Peyer's patch (tissue), 4 donors: ENCODE data around the gene CDCP2. TPM values are rescaled to one million over a fixed set of nuclear protein-coding genes. Genes with fewer than 3 reads are reported as not detected.

Experiments
- DNase-seq, 3 donors: peaks; one replicate each; pipeline ENCODE4 v3.0.0-alpha.2; 2017 to 2019
- H3K27ac ChIP-seq, 4 donors: fragments of 200-600 bp; sonication (generic); one replicate each; pipeline ENCODE4 v1.5.1; 2016 to 2019
- H3K27me3 ChIP-seq, 2 donors: fragments of 200-600 bp; sonication (generic); one replicate each; pipeline ENCODE4 v1.5.1; 2019
- H3K36me3 ChIP-seq, 3 donors: fragments of 200-600 bp; sonication (generic); one replicate each; pipeline ENCODE4 v1.5.1; 2016 to 2019
- H3K4me1 ChIP-seq, 4 donors: fragments of 200-600 bp; sonication (generic); one replicate each; pipeline ENCODE4 v1.5.1; 2016 to 2019
- H3K4me3 ChIP-seq, 4 donors: fragments of 200-600 bp; sonication (generic); 1 replicate in 3 of 4; 2 replicates in 1 of 4; pipeline ENCODE4 v1.5.1; 2016 to 2019; ENCODE audit warnings: mild to moderate bottlenecking in 1 of 4
- H3K9me3 ChIP-seq, 4 donors: fragments of 200-600 bp; sonication (generic); one replicate each; pipeline ENCODE4 v1.5.1; 2016 to 2019; ENCODE audit warnings: mild to moderate bottlenecking in 1 of 4
- CTCF ChIP-seq, 6 experiments: fragments of 450-650 bp in 4 of 6; fragments of 200-600 bp in 2 of 6; sonication (generic) in 1 of 6; IDR thresholded peaks; one replicate each; pipeline ENCODE4 v1.5.1; 2017 to 2019; ENCODE audit warnings: antibody characterized with exemption in 6 of 6, mild to moderate bottlenecking in 3 of 6, moderate library complexity in 1 of 6
- POLR2A ChIP-seq, 2 donors: fragments of 450-650 bp; IDR thresholded peaks; one replicate each; pipeline ENCODE4 v1.5.1; 2017; ENCODE audit warnings: antibody characterized with exemption in 2 of 2, mild to moderate bottlenecking in 2 of 2, moderate library complexity in 2 of 2
- total RNA-seq, 4 donors: library from RNA; depleted of rRNA; stranded (reverse); fragments of >200 nt; gene quantifications; one replicate each; pipeline ENCODE4 v1.1.0, GENCODE V29; 2016

Gene CDCP2
- total RNA-seq, 4 donors from 2014 or later, result not detected

DNA sequence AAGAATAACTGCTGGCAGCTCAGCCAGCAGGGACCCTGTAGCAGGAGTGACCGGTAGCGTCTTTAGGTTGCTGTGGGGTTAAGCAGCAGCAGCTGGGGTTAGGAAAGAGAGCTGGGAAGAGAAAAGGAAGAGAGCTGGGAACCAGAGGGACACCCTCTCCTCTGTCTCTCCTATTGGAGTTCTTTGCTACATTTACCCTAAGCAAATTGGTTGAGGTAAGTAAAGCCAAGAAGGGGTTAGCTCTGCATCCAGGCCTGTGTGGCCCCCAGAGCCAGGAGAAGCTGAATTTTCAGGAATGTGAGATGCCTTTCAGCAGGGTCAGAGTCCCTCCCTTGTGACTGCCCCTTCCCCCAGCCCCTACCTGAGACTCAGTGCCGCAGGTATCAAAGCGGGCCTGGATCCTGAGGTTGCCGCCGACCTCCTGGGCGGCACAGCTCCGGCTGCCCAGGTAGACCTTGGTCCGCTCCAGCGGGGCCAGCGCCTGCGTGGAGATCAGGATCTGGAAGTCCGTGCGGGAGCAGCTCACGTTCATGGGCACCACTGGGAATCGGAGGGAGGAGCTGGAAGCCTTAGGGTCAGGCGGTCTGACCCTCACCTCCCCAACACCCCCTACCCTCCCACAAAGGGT is 16.4 kb downstream of the CDCP2 start:
- Histone ChIP-seq H3K4me1 (no peaks in the 10 kb centered on the region), H3K9me3 (no peaks in the 10 kb centered on the region), H3K36me3 (no peaks in the 10 kb centered on the region), H3K4me3 (no peak overlapping the region), H3K27ac (no peak overlapping the region), H3K27me3 (no peaks in the 10 kb centered on the region)
- TF ChIP-seq CTCF (IDR thresholded peaks at IDR 0.05), result no peak
- no peak for TF ChIP-seq POLR2A (IDR thresholded peaks at IDR 0.05)
- no peak for DNase-seq

DNA sequence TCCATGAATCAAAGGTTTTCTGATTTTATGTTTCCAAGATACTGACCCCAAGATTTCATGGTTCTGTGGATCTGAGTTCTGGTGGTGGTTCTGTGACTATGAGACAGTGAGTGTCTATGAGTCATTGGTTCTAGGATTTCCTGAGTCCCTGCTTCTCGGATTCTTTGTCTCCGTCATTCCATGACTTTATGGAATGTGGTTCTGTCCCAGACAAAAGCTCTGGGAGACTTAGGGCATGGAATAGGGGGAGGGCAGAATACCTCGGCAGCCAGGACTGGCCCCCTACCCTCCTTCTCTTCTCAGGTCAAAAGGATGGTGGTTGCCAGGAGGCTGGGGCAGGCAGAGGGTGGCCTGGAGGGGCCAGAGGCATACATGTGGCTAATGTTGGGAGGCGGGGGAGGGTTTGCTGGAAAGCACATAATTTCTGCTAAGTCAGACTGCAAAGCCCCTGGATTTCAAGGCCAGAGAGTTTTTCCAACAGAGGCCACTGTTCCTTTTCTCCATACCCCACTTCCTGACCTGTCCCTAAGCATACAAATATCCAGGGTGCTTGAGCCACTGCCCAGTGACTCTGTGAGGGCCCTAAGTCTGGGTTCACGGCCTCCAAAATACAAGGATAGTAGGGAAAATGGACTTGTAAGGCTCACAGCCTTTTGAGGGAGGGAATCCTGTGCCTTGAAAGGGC is 17.2 kb downstream of the CDCP2 start:
- Histone ChIP-seq H3K27me3 (no peaks in the 10 kb centered on the region), H3K27ac (no peak overlapping the region), H3K4me1 (no peaks in the 10 kb centered on the region), H3K36me3 (no peaks in the 10 kb centered on the region), H3K4me3 (no peak overlapping the region), H3K9me3 (no peaks in the 10 kb centered on the region)
- no peak for DNase-seq
- TF ChIP-seq POLR2A (IDR thresholded peaks at IDR 0.05) (no peak), CTCF (IDR thresholded peaks at IDR 0.05) (no peak)

DNA sequence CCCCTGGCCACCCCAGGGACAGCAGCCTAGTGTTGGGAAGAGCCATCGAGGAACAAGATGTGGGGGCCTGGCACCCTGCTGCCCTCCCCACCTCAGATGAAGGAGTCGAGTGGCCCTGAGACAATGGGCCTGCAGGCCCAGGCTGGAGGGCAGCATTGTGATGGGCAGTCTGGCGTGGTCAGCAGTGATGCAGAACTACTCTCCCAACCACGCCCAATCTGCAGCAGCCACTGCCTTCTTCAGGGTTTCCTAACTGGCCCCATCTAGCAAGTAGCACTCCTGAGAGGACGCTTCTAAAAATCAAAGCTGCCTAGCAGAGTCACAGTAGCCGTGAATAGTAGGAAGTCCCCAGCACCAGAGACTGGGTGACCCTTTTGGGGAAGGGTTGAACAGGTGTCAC is 18.5 kb downstream of the CDCP2 start:
- Histone ChIP-seq H3K4me1 (no peaks in the 10 kb centered on the region), H3K4me3 (no peak overlapping the region), H3K27ac (no peak overlapping the region), H3K9me3 (no peaks in the 10 kb centered on the region), H3K27me3 (no peaks in the 10 kb centered on the region), H3K36me3 (no peaks in the 10 kb centered on the region)
- DNase-seq, result no peak
- TF ChIP-seq POLR2A (IDR thresholded peaks at IDR 0.05), result no peak
- TF ChIP-seq CTCF (IDR thresholded peaks at IDR 0.05), result no peak

- Histone ChIP-seq H3K9me3 (no peaks in the 10 kb centered on the region), H3K27me3 (no peaks in the 10 kb centered on the region), H3K4me3 (no peak overlapping the region), H3K4me1 (no peaks in the 10 kb centered on the region), H3K27ac (no peak overlapping the region), H3K36me3 (no peaks in the 10 kb centered on the region)
- TF ChIP-seq POLR2A (IDR thresholded peaks at IDR 0.05) (no peak), CTCF (IDR thresholded peaks at IDR 0.05) (no peak)
- no peak for DNase-seq
These were observed 20.3 kb downstream of the CDCP2 start for GRCh38 chr1:54132495-54132894.

- Histone ChIP-seq H3K27ac (no peak overlapping the region), H3K36me3 (no peaks in the 10 kb centered on the region), H3K4me3 (no peak overlapping the region), H3K27me3 (no peaks in the 10 kb centered on the region), H3K4me1 (no peaks in the 10 kb centered on the region), H3K9me3 (no peaks in the 10 kb centered on the region)
- TF ChIP-seq POLR2A (IDR thresholded peaks at IDR 0.05) (no peak), CTCF (IDR thresholded peaks at IDR 0.05) (no peak)
- no peak for DNase-seq
These were observed 21.4 kb downstream of the CDCP2 start for GRCh38 chr1:54131419-54131818.
